Activated CD4-positive, alpha-beta T cell treated with anti-CD3 and anti-CD28 coated beads, Interleukin-2, amount 10 ng/mL, durations not matched to agents 7 days and 5 days (primary cell): ENCODE measurements around the gene COL15A1. TPM values are rescaled to one million over a fixed set of nuclear protein-coding genes. Genes with fewer than 3 reads are reported as not detected.

Experiments used
- CTCF ChIA-PET: fragments of 350-600 bp; sonication (Branson Sonifier 250); formaldehyde crosslinking; loops from one replicate; lab custom pipeline; 2021; ENCODE audit warnings: antibody characterized with exemption; lab: Charles Lee
- POLR2A ChIA-PET: fragments of 350-600 bp; sonication (Branson Sonifier 250); formaldehyde crosslinking; loops from one replicate; lab custom pipeline; 2021; ENCODE audit warnings: antibody characterized with exemption; lab: Charles Lee
- DNase-seq: peaks from one replicate; pipeline ENCODE4 v3.0.0-alpha.2; 2020
- H3K27ac Mint-ChIP-seq: one replicate; pipeline ENCODE4 v1.8.0; 2021; ENCODE audit warnings: mild to moderate bottlenecking, moderate library complexity, mixed read lengths
- H3K27me3 Mint-ChIP-seq: one replicate; pipeline ENCODE4 v1.8.0; 2021; ENCODE audit warnings: mixed read lengths
- H3K36me3 Mint-ChIP-seq: one replicate; pipeline ENCODE4 v1.8.0; 2021; ENCODE audit warnings: low read depth, mixed read lengths
- H3K4me1 Mint-ChIP-seq: one replicate; pipeline ENCODE4 v1.8.0; 2021; ENCODE audit warnings: mixed read lengths
- H3K4me3 Mint-ChIP-seq: one replicate; pipeline ENCODE4 v1.8.0; 2021; ENCODE audit warnings: mild to moderate bottlenecking, moderate library complexity, mixed read lengths
- H3K9me3 Mint-ChIP-seq: one replicate; pipeline ENCODE4 v1.8.0; 2021; ENCODE audit warnings: mixed read lengths
- total RNA-seq, 2 experiments: library from RNA; stranded (reverse); gene quantifications; one replicate each; pipeline ENCODE4 v1.2.3, GENCODE V29; 2021

COL15A1 gene
- total RNA-seq, 2 experiments from 2014 or later: 0.07 to 0.12 TPM

GRCh38 chr9:98921732-98922131, 22.0 kb upstream of the COL15A1 start:
- peaks cover 4% of the 10 kb centered on the region for H3K4me1 Mint-ChIP-seq
- no peak for DNase-seq
- H3K36me3 Mint-ChIP-seq: no peaks in the 10 kb centered on the region
- H3K27me3 Mint-ChIP-seq: peaks cover 6% of the 10 kb centered on the region
- H3K9me3 Mint-ChIP-seq: no peaks in the 10 kb centered on the region
- no peak overlapping the region for H3K4me3 Mint-ChIP-seq
- ChIA-PET POLR2A (no interaction called here), CTCF (no interaction called here)
- H3K27ac Mint-ChIP-seq: no peak overlapping the region

GRCh38 chr9:98922721-98923435, 20.8 kb upstream of the COL15A1 start:
- Mint-ChIP-seq H3K27ac (no peak overlapping the region), H3K27me3 (peaks cover 6% of the 10 kb centered on the region), H3K36me3 (no peaks in the 10 kb centered on the region), H3K9me3 (no peaks in the 10 kb centered on the region), H3K4me1 (peaks cover 4% of the 10 kb centered on the region), H3K4me3 (no peak overlapping the region)
- no peak for DNase-seq
- POLR2A ChIA-PET: no interaction called here
- CTCF ChIA-PET: no interaction called here

GRCh38 chr9:98923451-98924123, 20.1 kb upstream of the COL15A1 start:
- H3K9me3 Mint-ChIP-seq: no peaks in the 10 kb centered on the region
- POLR2A ChIA-PET: no interaction called here
- no peaks in the 10 kb centered on the region for H3K36me3 Mint-ChIP-seq
- CTCF ChIA-PET: no interaction called here
- no peak overlapping the region for H3K27ac Mint-ChIP-seq
- H3K27me3 Mint-ChIP-seq: peaks cover 9% of the 10 kb centered on the region
- no peak overlapping the region for H3K4me3 Mint-ChIP-seq
- no peak for DNase-seq
- peaks cover 4% of the 10 kb centered on the region for H3K4me1 Mint-ChIP-seq

- POLR2A ChIA-PET: no interaction called here
- H3K36me3 Mint-ChIP-seq: no peaks in the 10 kb centered on the region
- H3K4me3 Mint-ChIP-seq: no peak overlapping the region
- DNase-seq: no peak
- peaks cover 4% of the 10 kb centered on the region for H3K4me1 Mint-ChIP-seq
- no peaks in the 10 kb centered on the region for H3K9me3 Mint-ChIP-seq
- no peak overlapping the region for H3K27ac Mint-ChIP-seq
- peaks cover 11% of the 10 kb centered on the region for H3K27me3 Mint-ChIP-seq
- CTCF ChIA-PET: no interaction called here
Measured at GRCh38 chr9:98924946-98925820, 18.5 kb upstream of the COL15A1 start.

- H3K27me3 Mint-ChIP-seq: peaks cover 14% of the 10 kb centered on the region
- H3K9me3 Mint-ChIP-seq: no peaks in the 10 kb centered on the region
- ChIA-PET POLR2A (no interaction called here), CTCF (no interaction called here)
- DNase-seq: no peak
- peaks cover 4% of the 10 kb centered on the region for H3K4me1 Mint-ChIP-seq
- no peak overlapping the region for H3K4me3 Mint-ChIP-seq
- H3K27ac Mint-ChIP-seq: no peak overlapping the region
- H3K36me3 Mint-ChIP-seq: no peaks in the 10 kb centered on the region
Measured at GRCh38 chr9:98925956-98926355, 17.8 kb upstream of the COL15A1 start.

- Mint-ChIP-seq H3K27me3 (peaks cover 15% of the 10 kb centered on the region), H3K4me3 (no peak overlapping the region), H3K9me3 (no peaks in the 10 kb centered on the region), H3K4me1 (peaks cover 4% of the 10 kb centered on the region), H3K27ac (no peak overlapping the region), H3K36me3 (no peaks in the 10 kb centered on the region)
- no peak for DNase-seq
- ChIA-PET POLR2A (interaction anchor here (0.6 kb wide), 1 partner anchor 9 kb away, joined by 3 read pairs; no protein-coding TSS in a partner anchor), CTCF (no interaction called here)
Measured at GRCh38 chr9:98927724-98928123, 16.0 kb upstream of the COL15A1 start.

- Mint-ChIP-seq H3K27ac (no peak overlapping the region), H3K36me3 (no peaks in the 10 kb centered on the region), H3K9me3 (no peaks in the 10 kb centered on the region), H3K27me3 (peaks cover 15% of the 10 kb centered on the region), H3K4me1 (no peaks in the 10 kb centered on the region), H3K4me3 (no peak overlapping the region)
- no peak for DNase-seq
- CTCF ChIA-PET: no interaction called here
- POLR2A ChIA-PET: no interaction called here
Measured at GRCh38 chr9:98929071-98929470, 14.6 kb upstream of the COL15A1 start.

- no peak for DNase-seq
- H3K36me3 Mint-ChIP-seq: no peaks in the 10 kb centered on the region
- no peaks in the 10 kb centered on the region for H3K9me3 Mint-ChIP-seq
- H3K4me1 Mint-ChIP-seq: no peaks in the 10 kb centered on the region
- ChIA-PET POLR2A (no interaction called here), CTCF (interaction anchor here (0.6 kb wide), 1 partner anchor 10 kb away, joined by 3 read pairs; no protein-coding TSS in a partner anchor)
- H3K27me3 Mint-ChIP-seq: peaks cover 15% of the 10 kb centered on the region
- no peak overlapping the region for H3K27ac Mint-ChIP-seq
- H3K4me3 Mint-ChIP-seq: no peak overlapping the region
Measured at GRCh38 chr9:98929895-98930341, 13.8 kb upstream of the COL15A1 start.

- no peak overlapping the region for H3K27ac Mint-ChIP-seq
- DNase-seq: no peak
- peaks cover 21% of the 10 kb centered on the region for H3K27me3 Mint-ChIP-seq
- H3K4me3 Mint-ChIP-seq: no peak overlapping the region
- H3K9me3 Mint-ChIP-seq: no peaks in the 10 kb centered on the region
- ChIA-PET POLR2A (no interaction called here), CTCF (interaction anchor here (0.6 kb wide), 1 partner anchor 11 kb away, joined by 3 read pairs; no protein-coding TSS in a partner anchor)
- no peaks in the 10 kb centered on the region for H3K36me3 Mint-ChIP-seq
- no peaks in the 10 kb centered on the region for H3K4me1 Mint-ChIP-seq
Measured at GRCh38 chr9:98930792-98931191, 12.9 kb upstream of the COL15A1 start.

- no peaks in the 10 kb centered on the region for H3K4me1 Mint-ChIP-seq
- DNase-seq: no peak
- no peak overlapping the region for H3K27ac Mint-ChIP-seq
- ChIA-PET CTCF (no interaction called here), POLR2A (no interaction called here)
- H3K9me3 Mint-ChIP-seq: no peaks in the 10 kb centered on the region
- H3K27me3 Mint-ChIP-seq: peaks cover 27% of the 10 kb centered on the region
- no peaks in the 10 kb centered on the region for H3K36me3 Mint-ChIP-seq
- no peak overlapping the region for H3K4me3 Mint-ChIP-seq
Measured at GRCh38 chr9:98931600-98932389, 11.9 kb upstream of the COL15A1 start.

GRCh38 chr9:98933185-98933584, 10.5 kb upstream of the COL15A1 start:
- H3K36me3 Mint-ChIP-seq: no peaks in the 10 kb centered on the region
- H3K9me3 Mint-ChIP-seq: no peaks in the 10 kb centered on the region
- no peak overlapping the region for H3K4me3 Mint-ChIP-seq
- H3K27me3 Mint-ChIP-seq: peaks cover 30% of the 10 kb centered on the region
- no peak for DNase-seq
- no peaks in the 10 kb centered on the region for H3K4me1 Mint-ChIP-seq
- POLR2A ChIA-PET: no interaction called here
- CTCF ChIA-PET: no interaction called here
- no peak overlapping the region for H3K27ac Mint-ChIP-seq

- peaks cover 34% of the 10 kb centered on the region for H3K27me3 Mint-ChIP-seq
- H3K4me3 Mint-ChIP-seq: no peak overlapping the region
- DNase-seq: no peak
- H3K27ac Mint-ChIP-seq: no peak overlapping the region
- no peaks in the 10 kb centered on the region for H3K9me3 Mint-ChIP-seq
- CTCF ChIA-PET: no interaction called here
- no peaks in the 10 kb centered on the region for H3K36me3 Mint-ChIP-seq
- POLR2A ChIA-PET: interaction anchor here (0.6 kb wide), 1 partner anchor 12 kb away, joined by 3 read pairs; no protein-coding TSS in a partner anchor
- no peaks in the 10 kb centered on the region for H3K4me1 Mint-ChIP-seq
Measured at GRCh38 chr9:98933890-98934289, 9.8 kb upstream of the COL15A1 start.
